Activated T-helper 2 cell treated with anti-CD3 and anti-CD28 coated beads, Interferon-gamma antibody, Interleukin-2, Interleukin-4, amounts not matched to agents 10 μg/mL and 5 μg/mL and 100 μg/mL, durations not matched to agents 14 hours and 24 hours and 36 hours (primary cell): ENCODE results near the gene PRPF6. TPM values are rescaled to one million over a fixed set of nuclear protein-coding genes. Genes with fewer than 3 reads are reported as not detected.

Experiments used
- DNase-seq: peaks from one replicate; pipeline ENCODE4 v3.0.0; 2021; ENCODE audit warnings: low spot score
- H3K27ac Mint-ChIP-seq: one replicate; pipeline ENCODE4 v1.8.0; 2021; ENCODE audit warnings: mixed read lengths
- H3K27me3 Mint-ChIP-seq: one replicate; pipeline ENCODE4 v1.8.0; 2021; ENCODE audit warnings: low read depth, mixed read lengths
- H3K36me3 Mint-ChIP-seq: one replicate; pipeline ENCODE4 v1.8.0; 2021; ENCODE audit warnings: low read depth, mixed read lengths
- H3K4me1 Mint-ChIP-seq: one replicate; pipeline ENCODE4 v1.8.0; 2021; ENCODE audit warnings: low read depth, mixed read lengths
- H3K4me3 Mint-ChIP-seq: one replicate; pipeline ENCODE4 v1.8.0; 2021; ENCODE audit warnings: low read depth, mild to moderate bottlenecking, moderate library complexity, mixed read lengths
- H3K9me3 Mint-ChIP-seq: one replicate; pipeline ENCODE4 v1.8.0; 2021; ENCODE audit warnings: mixed read lengths
- intact Hi-C: fragments of 100-400 bp; cut with micrococcal nuclease; formaldehyde crosslinking; loops from one replicate; pipeline ENCODE4 v1.15.1; 2023
- total RNA-seq: library from RNA; stranded (reverse); gene quantifications from 2 replicates; pipeline ENCODE4 v1.2.3, GENCODE V29; 2022

The PRPF6 gene
- total RNA-seq, 1 donor from 2014 or later, result 70.3 TPM

- Mint-ChIP-seq H3K9me3 (no peaks in the 10 kb centered on the region), H3K27ac (no peak overlapping the region), H3K4me3 (no peak overlapping the region), H3K4me1 (peaks cover 3% of the 10 kb centered on the region), H3K36me3 (no peaks in the 10 kb centered on the region), H3K27me3 (peaks cover 22% of the 10 kb centered on the region)
- intact Hi-C loops, result no loop called here
- no peak for DNase-seq
Observed at GRCh38 chr20:64045346-64046011, 64.5 kb downstream of the PRPF6 start.

DNA sequence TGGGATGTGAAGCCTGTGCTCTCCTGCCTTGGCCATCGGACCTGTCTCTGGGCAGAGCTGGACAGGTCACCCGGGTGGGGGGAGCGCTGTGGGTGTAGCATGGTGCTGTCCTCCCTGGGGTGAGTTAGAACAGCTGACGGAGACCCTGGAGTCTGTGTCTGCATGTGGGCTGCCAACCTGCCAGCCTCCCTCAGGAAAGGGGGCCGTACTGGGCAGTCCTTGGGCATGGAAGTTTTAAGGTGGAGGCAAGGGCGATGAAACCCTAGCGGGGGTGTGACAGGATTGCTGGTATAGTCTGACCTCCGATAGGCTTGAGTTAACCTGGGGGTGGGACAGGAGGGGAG lies 66.1 kb downstream of the PRPF6 start:
- Mint-ChIP-seq H3K27me3 (peaks cover 27% of the 10 kb centered on the region), H3K9me3 (no peaks in the 10 kb centered on the region), H3K4me3 (no peak overlapping the region), H3K36me3 (no peaks in the 10 kb centered on the region), H3K4me1 (peaks cover 1% of the 10 kb centered on the region), H3K27ac (no peak overlapping the region)
- intact Hi-C loops, result no loop called here
- DNase-seq, result no peak

GRCh38 chr20:64047968-64048401 lies 67.1 kb downstream of the PRPF6 start:
- intact Hi-C loops, result no loop called here
- H3K9me3 Mint-ChIP-seq, result no peaks in the 10 kb centered on the region
- H3K4me3 Mint-ChIP-seq, result no peak overlapping the region
- H3K4me1 Mint-ChIP-seq, result no peaks in the 10 kb centered on the region
- H3K27me3 Mint-ChIP-seq, result peaks cover 28% of the 10 kb centered on the region
- H3K27ac Mint-ChIP-seq, result no peak overlapping the region
- H3K36me3 Mint-ChIP-seq, result no peaks in the 10 kb centered on the region
- no peak for DNase-seq

- intact Hi-C loops, result no loop called here
- Mint-ChIP-seq H3K36me3 (no peaks in the 10 kb centered on the region), H3K4me3 (no peak overlapping the region), H3K27me3 (peaks cover 28% of the 10 kb centered on the region), H3K4me1 (no peaks in the 10 kb centered on the region), H3K27ac (no peak overlapping the region), H3K9me3 (no peaks in the 10 kb centered on the region)
- no peak for DNase-seq
Observed at GRCh38 chr20:64048402-64049044, 67.6 kb downstream of the PRPF6 start.

DNA sequence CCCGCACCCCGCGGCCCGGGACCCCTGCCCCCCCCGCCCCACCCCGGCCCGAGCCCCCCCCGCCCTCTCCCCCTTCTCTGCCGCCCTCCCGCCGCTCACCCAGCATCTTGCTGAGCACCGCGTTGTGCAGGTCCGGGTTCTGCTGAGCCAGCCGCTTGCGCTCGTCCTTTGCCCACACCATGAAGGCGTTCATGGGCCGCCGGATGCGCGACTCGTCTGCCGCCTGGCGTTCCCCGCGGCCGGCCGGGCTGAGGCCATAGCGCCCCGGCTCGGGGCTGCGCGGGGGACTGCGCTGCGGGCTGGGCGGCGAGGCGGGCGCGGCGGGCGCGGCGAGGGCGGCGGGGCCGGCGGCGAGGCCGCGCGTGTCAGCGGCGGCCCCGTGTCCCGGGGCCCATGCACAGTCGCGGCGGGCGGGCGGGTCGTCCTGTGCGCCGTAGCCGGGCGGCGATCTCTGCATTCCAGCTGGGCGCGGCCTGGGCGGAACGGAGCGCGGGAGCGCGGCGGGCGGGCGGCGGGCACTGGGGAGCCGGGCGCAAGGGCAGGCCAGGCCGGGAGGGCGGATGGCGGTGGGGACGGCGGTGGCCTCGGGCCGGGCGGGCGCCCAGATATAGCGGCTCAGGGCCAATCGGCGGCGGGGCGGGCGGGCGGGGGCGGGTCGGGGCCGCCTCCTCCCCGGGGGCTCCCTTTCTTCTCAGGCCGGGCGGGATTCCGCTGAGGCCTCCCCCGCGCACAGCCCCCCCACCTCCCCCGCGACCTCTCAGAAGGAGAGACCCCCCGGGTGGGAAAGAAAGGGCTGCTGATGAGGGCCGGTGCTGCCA lies 68.3 kb downstream of the PRPF6 start, which contains the start of gene SOX18:
TSS of gene SOX18 (minus strand) at position 580 of the 818 bp plus-strand sequence. CDS start at position 457, 123 bp downstream.
- Mint-ChIP-seq H3K36me3 (no peaks in the 10 kb centered on the region), H3K4me3 (peak within 1 kb of the TSS; percentile 33), H3K27me3 (peaks cover 28% of the 10 kb centered on the region), H3K4me1 (no peaks in the 10 kb centered on the region), H3K27ac (no peak within 1 kb of the TSS), H3K9me3 (no peaks in the 10 kb centered on the region)
- intact Hi-C loops, result no loop called here
- no peak for DNase-seq

DNA sequence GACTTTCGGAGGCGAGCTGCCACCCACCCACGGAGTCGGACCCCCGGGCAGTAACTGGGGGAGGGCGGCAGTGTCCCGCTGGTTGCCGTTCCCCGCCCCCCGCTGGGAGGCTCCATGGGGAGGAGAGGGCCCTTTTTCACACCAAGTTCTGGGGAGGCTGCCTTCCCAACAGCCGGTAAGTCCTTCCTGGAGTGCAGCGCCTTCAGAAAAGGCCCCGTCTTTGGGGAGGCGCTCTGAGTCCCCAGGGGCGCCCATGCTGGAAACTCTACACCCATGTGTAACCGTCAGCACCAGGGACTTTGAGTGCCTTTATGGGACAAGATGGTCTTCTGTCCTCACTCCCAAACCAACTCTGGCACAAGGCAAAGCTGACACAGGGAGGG lies 68.9 kb downstream of the PRPF6 start:
- H3K27ac Mint-ChIP-seq, result no peak overlapping the region
- intact Hi-C loops, result no loop called here
- no peaks in the 10 kb centered on the region for H3K9me3 Mint-ChIP-seq
- peaks cover 2% of the 10 kb centered on the region for H3K4me1 Mint-ChIP-seq
- peaks cover 28% of the 10 kb centered on the region for H3K27me3 Mint-ChIP-seq
- DNase-seq, result no peak
- H3K36me3 Mint-ChIP-seq, result no peaks in the 10 kb centered on the region
- H3K4me3 Mint-ChIP-seq, result peak overlapping the region; percentile 13

DNA sequence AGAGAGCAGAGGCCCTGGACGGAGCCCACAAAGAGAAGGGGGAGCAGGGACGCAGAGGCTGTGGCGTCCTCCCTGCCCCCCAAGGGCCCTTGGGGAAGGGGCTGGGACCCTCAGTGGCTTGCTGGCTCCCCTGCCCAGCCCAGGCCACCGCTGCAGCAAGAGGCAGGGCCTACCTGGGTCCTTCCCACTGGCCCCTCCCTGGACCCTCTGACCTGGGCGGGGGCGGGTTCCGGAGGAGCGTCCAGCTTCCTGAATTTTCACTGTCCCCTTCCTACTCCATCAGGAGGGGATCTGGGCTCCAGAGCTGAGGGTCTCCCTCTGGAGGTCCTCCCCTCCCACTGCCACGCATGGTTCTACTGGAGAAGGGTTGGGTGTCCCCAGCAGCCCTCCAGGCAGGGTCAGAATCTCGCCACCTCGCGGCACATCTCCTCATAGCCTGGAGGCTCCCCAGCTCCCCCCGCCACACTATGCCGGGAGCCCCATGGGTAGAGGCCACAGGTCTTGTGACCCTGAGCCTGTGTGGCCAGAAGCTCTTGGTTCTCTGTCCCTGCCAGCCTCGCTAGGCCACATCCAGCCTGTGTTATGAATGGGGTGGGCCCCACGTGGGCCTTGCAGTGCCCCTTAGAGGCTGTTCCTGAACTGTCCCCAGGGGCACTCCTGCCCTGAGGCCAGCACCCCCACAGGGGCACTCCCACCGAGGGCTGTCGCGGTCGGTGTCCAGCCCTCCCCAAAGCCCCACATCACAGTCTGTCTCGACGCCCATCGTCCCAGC lies 69.5 kb downstream of the PRPF6 start:
- intact Hi-C loops, result no loop called here
- peaks cover 7% of the 10 kb centered on the region for H3K4me1 Mint-ChIP-seq
- no peaks in the 10 kb centered on the region for H3K36me3 Mint-ChIP-seq
- no peak for DNase-seq
- no peaks in the 10 kb centered on the region for H3K9me3 Mint-ChIP-seq
- H3K27me3 Mint-ChIP-seq, result peaks cover 28% of the 10 kb centered on the region
- peak overlapping the region; percentile 13 for H3K4me3 Mint-ChIP-seq
- H3K27ac Mint-ChIP-seq, result no peak overlapping the region

- H3K27ac Mint-ChIP-seq, result no peak overlapping the region
- H3K9me3 Mint-ChIP-seq, result no peaks in the 10 kb centered on the region
- no peaks in the 10 kb centered on the region for H3K36me3 Mint-ChIP-seq
- DNase-seq, result no peak
- peaks cover 26% of the 10 kb centered on the region for H3K27me3 Mint-ChIP-seq
- intact Hi-C loops, result no loop called here
- no peak overlapping the region for H3K4me3 Mint-ChIP-seq
- H3K4me1 Mint-ChIP-seq, result peaks cover 7% of the 10 kb centered on the region
Observed at GRCh38 chr20:64051033-64051452, 70.1 kb downstream of the PRPF6 start.

DNA sequence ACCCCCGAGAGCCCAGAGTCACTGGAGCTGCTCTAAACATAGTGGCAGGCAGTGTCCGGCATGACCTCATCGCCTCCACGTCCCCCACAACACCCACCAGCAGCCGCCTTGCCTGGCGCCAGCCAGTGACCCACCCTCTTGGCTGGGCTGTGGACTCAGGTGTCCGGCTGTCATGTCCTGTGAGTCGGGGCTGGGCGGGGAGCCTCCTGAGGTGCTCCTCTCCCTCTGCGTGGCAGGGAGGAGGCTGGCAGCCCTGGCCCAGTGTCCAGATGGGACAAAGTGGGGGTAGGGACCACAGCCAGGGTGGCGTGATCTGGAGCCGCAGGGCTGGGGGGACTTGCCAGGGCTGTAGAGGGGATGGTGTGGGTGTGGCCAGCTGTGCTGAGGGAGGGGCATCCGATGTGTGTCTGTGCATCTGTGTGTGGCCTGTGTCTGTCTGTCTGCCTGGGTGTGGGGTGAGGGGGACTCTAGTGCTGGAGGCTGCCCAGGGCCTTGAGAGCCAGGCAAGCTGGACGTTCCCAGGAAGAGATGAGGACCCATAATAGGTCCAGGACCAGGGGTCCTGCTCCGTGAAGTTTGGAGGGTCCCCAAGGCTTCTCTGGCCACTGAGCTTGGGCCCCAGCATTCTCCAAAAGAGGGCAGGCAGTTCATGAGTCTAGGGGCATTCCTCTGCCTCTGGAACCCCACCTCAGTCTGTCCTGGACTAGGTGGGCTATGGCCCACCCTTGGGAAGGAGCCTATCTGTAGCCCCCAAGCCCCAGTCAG lies 70.8 kb downstream of the PRPF6 start:
- Mint-ChIP-seq H3K27me3 (peaks cover 20% of the 10 kb centered on the region), H3K36me3 (no peaks in the 10 kb centered on the region), H3K27ac (no peak overlapping the region), H3K4me1 (peaks cover 7% of the 10 kb centered on the region), H3K9me3 (no peaks in the 10 kb centered on the region), H3K4me3 (no peak overlapping the region)
- DNase-seq, result no peak
- intact Hi-C loops, result no loop called here

- intact Hi-C loops, result no loop called here
- DNase-seq, result no peak
- Mint-ChIP-seq H3K27me3 (peaks cover 14% of the 10 kb centered on the region), H3K36me3 (no peaks in the 10 kb centered on the region), H3K4me3 (no peak overlapping the region), H3K9me3 (no peaks in the 10 kb centered on the region), H3K4me1 (peaks cover 7% of the 10 kb centered on the region), H3K27ac (no peak overlapping the region)
Observed at GRCh38 chr20:64052326-64052722, 71.4 kb downstream of the PRPF6 start.

- Mint-ChIP-seq H3K36me3 (no peaks in the 10 kb centered on the region), H3K27ac (no peak overlapping the region), H3K9me3 (no peaks in the 10 kb centered on the region), H3K4me1 (peaks cover 7% of the 10 kb centered on the region), H3K27me3 (peaks cover 9% of the 10 kb centered on the region), H3K4me3 (no peak overlapping the region)
- intact Hi-C loops, result no loop called here
- no peak for DNase-seq
Observed at GRCh38 chr20:64052987-64053840, 72.3 kb downstream of the PRPF6 start.
